GM21576 (cell line): ENCODE measurements around the gene SFT2D3.

Source experiments
- ATAC-seq: cut with Tn5 transposase; IDR thresholded peaks from one replicate; pipeline ENCODE4 v1.9.1; 2021; ENCODE audit warnings: mild to moderate bottlenecking, moderate library complexity; ENCODE audit not compliant: unreplicated experiment

Gene SFT2D3

GRCh38 chr2:127737892-127738291 is 36.6 kb downstream of the SFT2D3 start:
- no peak for ATAC-seq

- ATAC-seq = no peak
Measured at GRCh38 chr2:127739800-127740199, 38.5 kb downstream of the SFT2D3 start.

GRCh38 chr2:127740665-127741288 is 39.5 kb downstream of the SFT2D3 start:
- ATAC-seq = no peak

GRCh38 chr2:127743477-127744026 is 42.3 kb downstream of the SFT2D3 start:
- ATAC-seq = no peak

GRCh38 chr2:127747621-127748020 is 46.3 kb downstream of the SFT2D3 start:
- no peak for ATAC-seq

GRCh38 chr2:127749537-127749936 is 48.2 kb downstream of the SFT2D3 start:
- peak; percentile 99 for ATAC-seq

GRCh38 chr2:127753374-127753773 is 52.1 kb downstream of the SFT2D3 start:
- no peak for ATAC-seq

GRCh38 chr2:127754186-127754585 is 52.9 kb downstream of the SFT2D3 start:
- no peak for ATAC-seq
